H1 (cell line): ENCODE results near the gene PHEX. TPM values are rescaled to one million over a fixed set of nuclear protein-coding genes. Genes with fewer than 3 reads are reported as not detected.

Experiments used
- CTCF ChIA-PET: fragments of 300-600 bp; sonication (Branson Sonifier 250); formaldehyde crosslinking; loops from one replicate; lab custom pipeline; 2021; ENCODE audit not compliant: partially characterized antibody; lab: Charles Lee
- POLR2A ChIA-PET: fragments of 300-600 bp; sonication (Branson Sonifier 250); formaldehyde crosslinking; loops from one replicate; lab custom pipeline; 2021; ENCODE audit warnings: inconsistent platforms; ENCODE audit not compliant: partially characterized antibody; lab: Charles Lee
- DNase-seq, 2 experiments: peaks; one replicate each; pipeline versions ENCODE4 v3.0.0 to v3.0.0-alpha.2; 2010 to 2022; ENCODE audit warnings: low spot score in 2 of 2, low read depth in 1 of 2, mixed read lengths in 1 of 2
- FAIRE-seq: peaks from 2 replicates; lab custom pipeline; 2011; peaks lifted over from hg19 to GRCh38; lab: Jason Lieb, UNC
- H2AFZ ChIP-seq: 2 replicates; pipeline ENCODE4 v1.8.1; 2012; ENCODE audit warnings: low read length, inconsistent platforms
- H2AK5ac ChIP-seq: 2 replicates; pipeline ENCODE4 v1.6.1; 2013; ENCODE audit warnings: low read depth, low read length
- H2BK120ac ChIP-seq: replicated peaks from 2 replicates; pipeline ENCODE3; 2013; ENCODE audit warnings: low read depth, low read length, inconsistent platforms
- H2BK12ac ChIP-seq: 2 replicates; pipeline ENCODE4 v1.6.1; 2013; ENCODE audit warnings: low read depth, low read length
- H2BK15ac ChIP-seq: 2 replicates; pipeline ENCODE4 v1.6.1; 2013; ENCODE audit warnings: low read length
- H2BK20ac ChIP-seq: 2 replicates; pipeline ENCODE4 v1.6.1; 2013; ENCODE audit warnings: low read length
- H2BK5ac ChIP-seq: 2 replicates; pipeline ENCODE4 v1.6.1; 2013; ENCODE audit warnings: low read depth, low read length
- H3K14ac ChIP-seq: 2 replicates; pipeline ENCODE4 v1.6.1; 2013; ENCODE audit warnings: inconsistent platforms; ENCODE audit not compliant: insufficient read length
- H3K18ac ChIP-seq: 2 replicates; pipeline ENCODE4 v1.6.1; 2013; ENCODE audit warnings: low read length; ENCODE audit errors: extremely low read depth
- H3K23ac ChIP-seq: 2 replicates; pipeline ENCODE4 v1.6.1; 2013; ENCODE audit warnings: inconsistent platforms; ENCODE audit not compliant: insufficient read length
- H3K23me2 ChIP-seq: 2 replicates; pipeline ENCODE4 v1.6.1; 2013; ENCODE audit warnings: low read depth, low read length
- H3K27ac ChIP-seq: 2 replicates; pipeline ENCODE4 v1.6.1; 2011; ENCODE audit warnings: low read depth, low read length, inconsistent platforms
- H3K27me3 ChIP-seq, 4 experiments: replicated peaks in 1 of 4; 1 replicate in 1 of 4; 2 replicates in 3 of 4; pipeline versions ENCODE4 v1.6.1 to v1.8.1; 2011 to 2013; ENCODE audit warnings: low read length in 3 of 4, mild to moderate bottlenecking in 3 of 4, inconsistent platforms in 2 of 4, mixed read lengths in 2 of 4, moderate library complexity in 1 of 4; ENCODE audit not compliant: control insufficient read depth in 3 of 4, insufficient read depth in 3 of 4; ENCODE audit errors: extremely low read depth in 1 of 4
- H3K36me3 ChIP-seq, 4 experiments: 2 replicates each; pipeline versions ENCODE4 v1.6.1 to v1.8.1; 2011 to 2013; ENCODE audit warnings: mild to moderate bottlenecking in 4 of 4, low read length in 3 of 4, moderate library complexity in 2 of 4, control low read depth in 1 of 4, inconsistent platforms in 1 of 4; ENCODE audit not compliant: insufficient read depth in 4 of 4, control insufficient read depth in 2 of 4
- H3K4ac ChIP-seq: replicated peaks from 2 replicates; pipeline ENCODE3; 2013; ENCODE audit warnings: low read length, low read depth, mixed read lengths, inconsistent platforms; ENCODE audit not compliant: insufficient read length
- H3K4me1 ChIP-seq, 4 experiments: replicated peaks in 1 of 4; 1 replicate in 1 of 4; 2 replicates in 3 of 4; pipeline versions ENCODE4 v1.6.1 to v1.8.1; 2011 to 2013; ENCODE audit warnings: low read length in 3 of 4, inconsistent platforms in 2 of 4, mixed read lengths in 1 of 4; ENCODE audit not compliant: insufficient read depth in 4 of 4, control insufficient read depth in 3 of 4
- H3K4me2 ChIP-seq, 2 experiments: 2 replicates each; pipeline versions ENCODE4 v1.6.1 to v1.8.1; 2011 to 2013; ENCODE audit warnings: low read depth in 2 of 2, low read length in 2 of 2, control low read depth in 1 of 2, inconsistent platforms in 1 of 2, mild to moderate bottlenecking in 1 of 2; ENCODE audit not compliant: insufficient read depth in 1 of 2
- H3K4me3 ChIP-seq, 4 experiments: fragments of 200-600, 300-600 bp in 1 of 4; sonication (generic), shearing (Covaris generic), sonication (Bioruptor Twin) in 1 of 4; 2 replicates each; pipeline versions ENCODE4 v1.5.1 to v1.8.1; 2011 to 2016; ENCODE audit warnings: low read length in 4 of 4, low read depth in 3 of 4, control low read depth in 2 of 4, inconsistent platforms in 2 of 4, mild to moderate bottlenecking in 2 of 4, mixed read lengths in 1 of 4, moderate library complexity in 1 of 4; ENCODE audit not compliant: insufficient read depth in 2 of 4; ENCODE audit errors: extremely low read depth in 1 of 4
- H3K56ac ChIP-seq: replicated peaks from 2 replicates; pipeline ENCODE3; 2013; ENCODE audit warnings: low read depth, mild to moderate bottlenecking, mixed read lengths, low read length, inconsistent platforms; ENCODE audit not compliant: insufficient read length
- H3K79me1 ChIP-seq: 2 replicates; pipeline ENCODE4 v1.6.1; 2013; ENCODE audit warnings: low read depth, low read length, control low read depth
- H3K79me2 ChIP-seq, 2 experiments: 2 replicates each; pipeline versions ENCODE4 v1.6.1 to v1.8.1; 2012 to 2013; ENCODE audit warnings: low read length in 2 of 2, mild to moderate bottlenecking in 2 of 2, inconsistent platforms in 1 of 2; ENCODE audit not compliant: insufficient read depth in 2 of 2, control insufficient read depth in 1 of 2
- H3K9ac ChIP-seq, 4 experiments: replicated peaks in 1 of 4; 1 replicate in 1 of 4; 2 replicates in 3 of 4; pipeline versions ENCODE4 v1.6.1 to v1.8.1; 2011 to 2013; ENCODE audit warnings: low read depth in 3 of 4, low read length in 3 of 4, control low read depth in 2 of 4, mild to moderate bottlenecking in 2 of 4, moderate library complexity in 2 of 4, inconsistent platforms in 1 of 4; ENCODE audit errors: extremely low read depth in 1 of 4
- H3K9me3 ChIP-seq, 2 experiments: 2 replicates each; pipeline versions ENCODE4 v1.6.1 to v1.8.1; 2012 to 2013; ENCODE audit warnings: mild to moderate bottlenecking in 2 of 2, moderate library complexity in 2 of 2, control low read depth in 1 of 2, inconsistent platforms in 1 of 2, low read depth in 1 of 2, low read length in 1 of 2, mixed read lengths in 1 of 2; ENCODE audit not compliant: insufficient read depth in 2 of 2
- H4K20me1 ChIP-seq, 2 experiments: replicated peaks in 1 of 2; 2 replicates each; pipeline versions ENCODE3 to v1.8.1; 2011 to 2013; ENCODE audit warnings: inconsistent platforms in 2 of 2, low read length in 2 of 2, mild to moderate bottlenecking in 1 of 2; ENCODE audit not compliant: insufficient read depth in 2 of 2, control insufficient read depth in 1 of 2
- H4K5ac ChIP-seq: 2 replicates; pipeline ENCODE4 v1.6.1; 2013; ENCODE audit warnings: low read length, low read depth, mixed read lengths, inconsistent platforms; ENCODE audit not compliant: insufficient read length
- H4K8ac ChIP-seq: 2 replicates; pipeline ENCODE4 v1.8.0; 2013; ENCODE audit warnings: mild to moderate bottlenecking, moderate library complexity, low read length, inconsistent platforms; ENCODE audit not compliant: insufficient read depth; ENCODE audit errors: extremely low read depth
- H4K91ac ChIP-seq: replicated peaks from 2 replicates; pipeline ENCODE3; 2013; ENCODE audit warnings: low read length, mixed read lengths, inconsistent platforms; ENCODE audit not compliant: insufficient read length
- ASH2L ChIP-seq: fragments of 200-600, 300-600 bp; sonication (generic); IDR thresholded peaks from one replicate; pipeline ENCODE4 v1.7.1; 2017; ENCODE audit warnings: low read length
- BRCA1 ChIP-seq: IDR thresholded peaks from 2 replicates; pipeline ENCODE4 v1.6.1; 2012; ENCODE audit warnings: low read depth, low read length, improper control_type of control experiment
- GTF2F1 ChIP-seq: IDR thresholded peaks from 2 replicates; pipeline ENCODE4 v1.6.1; 2012; ENCODE audit warnings: low read depth, low read length, improper control_type of control experiment, borderline replicate concordance
- JUN ChIP-seq: IDR thresholded peaks from 2 replicates; pipeline ENCODE4 v1.6.1; 2011; ENCODE audit warnings: low read depth, mild to moderate bottlenecking, improper control_type of control experiment, low read length
- KDM5A ChIP-seq: fragments of 200-600 bp; IDR thresholded peaks from 2 replicates; pipeline ENCODE4 v1.7.1; 2012; ENCODE audit warnings: mild to moderate bottlenecking, low read length, inconsistent platforms, mixed read lengths
- RBBP5 ChIP-seq: IDR thresholded peaks from 2 replicates; pipeline ENCODE4 v1.7.1; 2012; ENCODE audit warnings: low read depth, mild to moderate bottlenecking, inconsistent platforms, low read length, moderate library complexity, borderline replicate concordance
- RXRA ChIP-seq: IDR thresholded peaks from 2 replicates; pipeline ENCODE4 v1.6.1; 2011; ENCODE audit warnings: low read depth, mild to moderate bottlenecking, low read length, moderate library complexity; ENCODE audit not compliant: insufficient read depth
- SIX5 ChIP-seq: IDR thresholded peaks from 2 replicates; pipeline ENCODE4 v1.6.1; 2011; ENCODE audit warnings: mild to moderate bottlenecking, low read depth, low read length
- SUZ12 ChIP-seq: fragments of 200-600 bp; sonication (generic); IDR thresholded peaks from 2 replicates; pipeline ENCODE4 v1.6.1; 2012; ENCODE audit warnings: mild to moderate bottlenecking, inconsistent platforms, low read length, moderate library complexity, mixed read lengths
- TAF7 ChIP-seq: optimal IDR thresholded peaks from 2 replicates; pipeline ENCODE3; 2011; ENCODE audit warnings: low read depth, mild to moderate bottlenecking, inconsistent platforms, low read length, moderate library complexity, borderline replicate concordance
- WGBS, 2 experiments: shearing (Covaris generic) in 1 of 2; methylation state at CpG; one replicate each; pipeline versions ENCODE4 v1.1.6 to v1.1.7; 2013 to 2015; ENCODE audit warnings: low lambda C conversion rate in 2 of 2, mixed read lengths in 2 of 2, inconsistent platforms in 1 of 2, low coverage in 1 of 2, missing lambda C conversion rate in 1 of 2; ENCODE audit not compliant: insufficient replicate concordance in 2 of 2, insufficient coverage in 1 of 2, insufficient read length in 1 of 2; ENCODE audit errors: extremely low coverage in 1 of 2, missing lambda C conversion rate in 1 of 2; 5-methylcytosine and 5-hydroxymethylcytosine counted together
- polyA plus RNA-seq, 7 experiments: library from polyadenylated mRNA; depleted of rRNA in 3 of 7; stranded (reverse) in 5 of 7; unstranded in 2 of 7; fragments of >200 nt in 5 of 7; fragments of 200-250 nt in 2 of 7; gene quantifications; 1 replicate in 5 of 7; 2 replicates in 1 of 7; 4 replicates in 1 of 7; pipeline versions ENCODE4 v1.2.1 to v1.2.3, GENCODE V29; 2011 to 2013; ENCODE audit warnings: missing spikeins in 2 of 7, mixed read lengths in 2 of 7
- total RNA-seq: library from RNA; stranded (reverse); fragmentation: NEBNext Ultra II Directional; extraction: Animal tissue kit (Norgen Biotek cat#: 25700); gene quantifications from 2 replicates; pipeline ENCODE4 v1.2.1, GENCODE V29; 2021
- TF ChIP-seq, protein P1 (sequence below), 3 experiments: IDR thresholded peaks; 1 replicate in 2 of 3; 2 replicates in 1 of 3; pipeline versions ENCODE4 v1.5.1 to v1.6.1; 2011; ENCODE audit warnings: low read length in 3 of 3, mild to moderate bottlenecking in 3 of 3, inconsistent platforms in 2 of 3, low read depth in 1 of 3, moderate library complexity in 1 of 3; ENCODE audit not compliant: insufficient read depth in 1 of 3; ENCODE audit errors: control extremely low read depth in 1 of 3
- TF ChIP-seq, protein P2 (sequence below): IDR thresholded peaks from 2 replicates; pipeline ENCODE4 v1.6.1; 2012; ENCODE audit warnings: inconsistent platforms

PHEX gene
- total and polyA plus RNA-seq, 2 of the 8 experiments (the other 6 are each of a cell fraction or from before 2014, with no cell fraction given), result 0.03 to 0.11 TPM

DNA sequence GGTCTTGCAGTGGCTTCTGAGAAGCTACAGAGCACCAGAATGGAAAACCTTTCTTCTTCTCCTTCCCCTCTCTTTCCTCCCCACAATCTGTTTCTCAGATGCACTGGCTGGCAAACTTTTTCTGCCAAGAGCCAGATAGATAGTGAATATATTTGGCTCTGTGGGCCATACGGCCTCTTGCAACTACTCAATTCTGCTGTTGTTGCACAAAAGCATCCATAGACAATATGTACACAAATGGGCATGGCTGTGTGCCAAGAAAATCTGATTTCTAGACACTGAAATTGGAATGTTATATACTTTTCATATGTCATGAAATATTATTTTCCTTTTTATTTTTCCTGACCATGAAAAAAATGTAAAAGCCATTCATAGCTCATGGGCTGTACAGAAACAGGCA is 3.1 kb downstream of the PHEX start:
- no peak overlapping the region for H2BK20ac ChIP-seq
- no peak overlapping the region for H2AFZ ChIP-seq
- H3K18ac ChIP-seq, result no peak overlapping the region
- H3K4ac ChIP-seq, result no peak overlapping the region
- no peak overlapping the region for H2BK12ac ChIP-seq
- H3K79me1 ChIP-seq, result no peaks in the 10 kb centered on the region
- H2BK5ac ChIP-seq, result no peak overlapping the region
- H3K23me2 ChIP-seq, result no peaks in the 10 kb centered on the region
- H2BK120ac ChIP-seq, result no peak overlapping the region
- H4K91ac ChIP-seq, result no peak overlapping the region
- no peaks in the 10 kb centered on the region for H3K36me3 ChIP-seq
- POLR2A ChIA-PET, result interaction anchor here (0.9 kb wide), 1 partner anchor 34 kb away, joined by 3 read pairs; no protein-coding TSS in a partner anchor
- no peak overlapping the region for H3K4me3 ChIP-seq
- CTCF ChIA-PET, result interaction anchor here (0.6 to 0.8 kb wide), 2 partner anchors 11 to 106 kb away, joined by 3 read pairs; no protein-coding TSS in a partner anchor
- no peaks in the 10 kb centered on the region for H4K20me1 ChIP-seq
- DNase-seq, result no peak
- H4K5ac ChIP-seq, result no peak overlapping the region
- WGBS, 2 experiments, result 88% methylated on average over 1 of the region's 1 CpG; no CpG with 5 or more reads in 1 of the 2 experiments
- no peak overlapping the region for H3K14ac ChIP-seq
- H3K27me3 ChIP-seq, result no peaks in the 10 kb centered on the region
- H3K79me2 ChIP-seq, result no peaks in the 10 kb centered on the region
- H3K4me2 ChIP-seq, result no peak overlapping the region
- no peak overlapping the region for H3K27ac ChIP-seq
- no peak overlapping the region for H4K8ac ChIP-seq
- no peak for FAIRE-seq
- no peak overlapping the region for H3K9ac ChIP-seq
- H3K56ac ChIP-seq, result no peak overlapping the region
- H2AK5ac ChIP-seq, result no peak overlapping the region
- H3K9me3 ChIP-seq, result no peaks in the 10 kb centered on the region
- peaks cover 0 to 4% (median 0%) of the 10 kb centered on the region in 4 experiments; a peak in 2 of 7 replicates for H3K4me1 ChIP-seq
- H2BK15ac ChIP-seq, result no peak overlapping the region
- H3K23ac ChIP-seq, result no peak overlapping the region
- TF ChIP-seq SIX5, result no peak
- TF ChIP-seq RBBP5, result no peak
- TF ChIP-seq, protein P1, sequence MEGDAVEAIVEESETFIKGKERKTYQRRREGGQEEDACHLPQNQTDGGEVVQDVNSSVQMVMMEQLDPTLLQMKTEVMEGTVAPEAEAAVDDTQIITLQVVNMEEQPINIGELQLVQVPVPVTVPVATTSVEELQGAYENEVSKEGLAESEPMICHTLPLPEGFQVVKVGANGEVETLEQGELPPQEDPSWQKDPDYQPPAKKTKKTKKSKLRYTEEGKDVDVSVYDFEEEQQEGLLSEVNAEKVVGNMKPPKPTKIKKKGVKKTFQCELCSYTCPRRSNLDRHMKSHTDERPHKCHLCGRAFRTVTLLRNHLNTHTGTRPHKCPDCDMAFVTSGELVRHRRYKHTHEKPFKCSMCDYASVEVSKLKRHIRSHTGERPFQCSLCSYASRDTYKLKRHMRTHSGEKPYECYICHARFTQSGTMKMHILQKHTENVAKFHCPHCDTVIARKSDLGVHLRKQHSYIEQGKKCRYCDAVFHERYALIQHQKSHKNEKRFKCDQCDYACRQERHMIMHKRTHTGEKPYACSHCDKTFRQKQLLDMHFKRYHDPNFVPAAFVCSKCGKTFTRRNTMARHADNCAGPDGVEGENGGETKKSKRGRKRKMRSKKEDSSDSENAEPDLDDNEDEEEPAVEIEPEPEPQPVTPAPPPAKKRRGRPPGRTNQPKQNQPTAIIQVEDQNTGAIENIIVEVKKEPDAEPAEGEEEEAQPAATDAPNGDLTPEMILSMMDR (IDR thresholded peaks at IDR 0.05; ENCODE audit: control extremely low read depth in 1 of 3, insufficient read depth in 1 of 3, low read depth in 1 of 3, low read length in 3 of 3), result no peak
- TF ChIP-seq ASH2L, result no peak
- TF ChIP-seq KDM5A, result no peak
- no peak for TF ChIP-seq BRCA1
- no peak for TF ChIP-seq TAF7
- TF ChIP-seq JUN, result no peak
- TF ChIP-seq SUZ12, result no peak
- TF ChIP-seq, protein P2, sequence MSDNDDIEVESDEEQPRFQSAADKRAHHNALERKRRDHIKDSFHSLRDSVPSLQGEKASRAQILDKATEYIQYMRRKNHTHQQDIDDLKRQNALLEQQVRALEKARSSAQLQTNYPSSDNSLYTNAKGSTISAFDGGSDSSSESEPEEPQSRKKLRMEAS, result no peak
- no peak for TF ChIP-seq GTF2F1
- no peak for TF ChIP-seq RXRA
